Amniotic epithelial cell (primary cell): ENCODE data around the gene HPN.
"Not testable (repeated sequence)": the region's sequence is repeated elsewhere in the genome, so short reads cannot be mapped to it uniquely, and the experiment has no call there.

Source experiments
- DNase-seq: peaks from one replicate; pipeline ENCODE4 v3.0.0-alpha.2; 2010; ENCODE audit warnings: low read depth

HPN gene

GRCh38 chr19:35027851-35028599 lies 13.5 kb upstream of the HPN start:
- no peak for DNase-seq

- DNase-seq: not testable (repeated sequence)
These were observed 13.0 kb upstream of the HPN start for GRCh38 chr19:35028600-35028885.

- DNase-seq: not testable (repeated sequence)
These were observed 12.2 kb upstream of the HPN start for GRCh38 chr19:35029275-35029736.

DNA sequence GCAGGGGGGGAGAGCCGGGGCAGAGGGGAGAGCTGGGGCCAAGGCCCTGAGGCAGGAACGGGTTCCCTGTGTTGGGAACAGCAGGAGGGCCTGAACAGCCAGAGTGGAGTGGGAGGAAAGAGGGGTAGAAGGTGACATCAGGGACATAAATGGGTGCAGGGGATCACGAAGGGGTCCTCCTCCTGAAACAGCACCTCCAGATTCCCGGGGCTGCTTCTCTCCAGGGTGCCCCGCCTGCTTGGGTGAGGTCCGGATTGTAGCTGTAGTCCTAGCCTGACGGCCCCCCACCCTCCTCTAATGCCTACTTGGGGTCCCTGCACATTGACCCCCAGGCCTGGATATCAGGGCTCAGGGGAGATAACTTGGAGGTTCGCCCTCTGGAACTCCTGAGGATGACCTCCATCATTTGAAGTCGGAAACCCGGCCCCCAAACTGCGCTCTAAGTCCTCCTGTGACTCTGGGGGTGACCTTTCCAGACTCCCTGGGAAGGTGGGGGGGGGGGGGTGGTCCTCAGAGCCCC lies 11.7 kb upstream of the HPN start:
- no peak for DNase-seq

- peak; percentile 55 for DNase-seq
These were observed 11.1 kb upstream of the HPN start, which contains the start of gene SCN1B for GRCh38 chr19:35030257-35031071. Gene SCN1B, plus strand, starts transcription at chr19:35030470. Its CDS starts 351 bp downstream, at chr19:35030821.

DNA sequence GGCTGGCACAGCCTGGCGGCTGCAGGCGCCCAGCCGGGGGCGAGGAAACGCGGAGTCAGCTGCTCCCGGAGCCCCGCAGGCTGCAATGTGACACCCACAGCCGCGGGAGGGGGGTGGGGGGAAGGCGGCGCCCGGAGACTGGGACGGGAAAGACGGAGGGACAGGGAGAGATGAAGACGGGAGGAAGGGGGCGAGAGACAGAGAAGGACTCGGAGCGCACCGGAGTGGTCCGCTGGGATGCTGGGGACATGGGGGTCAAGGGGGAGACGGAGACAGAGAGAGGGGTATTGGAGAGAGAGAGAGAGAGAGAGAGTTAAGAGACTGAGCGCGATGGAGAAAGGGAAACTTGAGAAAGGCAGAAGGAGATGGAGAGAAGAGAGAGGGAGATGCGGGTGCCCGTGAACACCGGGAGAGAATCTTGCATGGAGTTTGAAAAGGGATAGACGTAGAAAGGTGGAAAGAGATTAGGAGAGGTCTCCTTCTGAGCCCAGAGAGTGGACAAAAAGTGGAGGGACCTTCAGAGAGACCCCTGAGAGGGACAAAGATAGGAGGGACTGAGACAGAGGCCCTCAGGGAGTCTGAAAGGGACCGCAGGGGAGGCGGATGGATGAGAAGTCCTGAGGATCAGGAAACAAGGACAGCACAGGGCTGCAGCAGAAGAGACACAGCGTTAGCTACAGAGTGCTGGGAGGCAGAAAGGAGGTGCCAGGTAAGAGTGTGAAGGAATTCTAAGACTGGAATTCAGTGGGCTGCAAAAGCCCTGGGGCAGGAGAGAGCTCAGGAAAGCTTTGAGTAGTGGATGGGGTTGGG lies 10.2 kb upstream of the HPN start:
- no peak for DNase-seq

DNA sequence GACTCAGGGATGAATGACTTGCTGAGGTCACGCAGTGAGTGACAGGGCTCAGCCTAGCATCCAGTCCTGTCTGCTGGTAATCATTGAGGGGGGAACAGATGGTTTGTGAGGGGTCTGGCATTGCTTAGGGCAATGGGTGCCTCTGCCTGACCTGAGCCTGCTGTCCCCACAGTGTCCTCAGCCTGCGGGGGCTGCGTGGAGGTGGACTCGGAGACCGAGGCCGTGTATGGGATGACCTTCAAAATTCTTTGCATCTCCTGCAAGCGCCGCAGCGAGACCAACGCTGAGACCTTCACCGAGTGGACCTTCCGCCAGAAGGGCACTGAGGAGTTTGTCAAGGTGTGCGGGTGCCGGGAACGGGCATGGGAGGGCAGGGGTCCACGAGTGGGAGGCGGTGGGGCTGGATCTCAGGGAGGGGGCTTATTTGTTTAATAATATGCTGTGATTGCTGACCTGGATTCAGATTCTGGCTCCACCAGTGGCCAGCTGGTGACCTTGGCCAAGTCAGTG lies 9.1 kb upstream of the HPN start:
- no peak for DNase-seq

GRCh38 chr19:35033067-35034004 lies 8.2 kb upstream of the HPN start:
- DNase-seq: no peak

GRCh38 chr19:35034005-35034502 lies 7.5 kb upstream of the HPN start:
- DNase-seq: no peak

GRCh38 chr19:35034588-35035382 lies 6.7 kb upstream of the HPN start:
- DNase-seq: no peak

GRCh38 chr19:35037716-35038622 lies 3.6 kb upstream of the HPN start:
- no peak for DNase-seq

- peak; percentile 76 for DNase-seq
These were observed 2.7 kb upstream of the HPN start for GRCh38 chr19:35038623-35039512.

DNA sequence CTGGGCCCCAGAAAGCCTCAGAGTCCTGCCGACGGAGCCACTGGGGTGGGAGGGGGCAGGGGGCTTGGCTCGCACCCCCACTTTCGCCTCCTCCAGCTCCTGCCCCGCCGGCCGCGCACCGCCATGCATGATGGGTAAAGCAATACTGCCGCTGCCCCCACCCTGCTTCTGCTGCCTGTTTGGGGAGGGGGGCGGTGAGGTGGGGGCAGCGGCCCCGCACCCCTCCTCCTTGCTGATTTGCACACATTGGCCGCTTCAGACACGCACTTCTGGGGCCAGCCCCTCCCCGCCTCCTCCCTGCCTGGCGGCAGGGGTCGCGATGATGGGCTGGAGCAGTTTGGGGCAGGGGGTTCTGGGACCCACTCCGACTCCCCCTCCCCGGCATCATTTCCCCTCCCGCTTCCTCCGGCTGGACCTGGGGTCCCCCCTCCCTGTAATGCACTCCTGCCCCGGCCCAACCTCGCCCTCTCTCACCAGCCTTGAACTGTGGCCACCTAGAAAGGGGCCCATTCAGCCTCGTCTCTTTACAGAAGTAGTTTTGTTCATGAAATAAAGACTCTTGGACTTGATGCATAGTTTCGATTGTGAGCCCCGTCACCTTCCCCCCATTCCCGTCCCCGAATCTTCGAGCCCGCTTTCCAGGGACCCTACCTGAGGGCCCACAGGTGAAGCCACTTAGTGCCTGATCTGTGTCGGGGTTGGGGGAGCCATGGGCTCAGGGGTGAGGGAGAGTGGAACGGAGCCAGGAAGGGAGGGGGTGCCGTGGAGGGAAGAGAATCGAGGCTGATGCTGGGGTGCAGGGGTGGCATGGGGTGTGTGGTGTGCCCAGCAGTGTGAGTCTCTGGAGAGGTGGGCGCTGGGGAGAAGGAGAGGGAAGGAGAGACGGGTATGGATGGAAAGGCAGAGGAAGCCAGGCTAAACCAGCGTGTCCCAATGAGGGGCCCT lies 1.4 kb upstream of the HPN start:
- no peak for DNase-seq

DNA sequence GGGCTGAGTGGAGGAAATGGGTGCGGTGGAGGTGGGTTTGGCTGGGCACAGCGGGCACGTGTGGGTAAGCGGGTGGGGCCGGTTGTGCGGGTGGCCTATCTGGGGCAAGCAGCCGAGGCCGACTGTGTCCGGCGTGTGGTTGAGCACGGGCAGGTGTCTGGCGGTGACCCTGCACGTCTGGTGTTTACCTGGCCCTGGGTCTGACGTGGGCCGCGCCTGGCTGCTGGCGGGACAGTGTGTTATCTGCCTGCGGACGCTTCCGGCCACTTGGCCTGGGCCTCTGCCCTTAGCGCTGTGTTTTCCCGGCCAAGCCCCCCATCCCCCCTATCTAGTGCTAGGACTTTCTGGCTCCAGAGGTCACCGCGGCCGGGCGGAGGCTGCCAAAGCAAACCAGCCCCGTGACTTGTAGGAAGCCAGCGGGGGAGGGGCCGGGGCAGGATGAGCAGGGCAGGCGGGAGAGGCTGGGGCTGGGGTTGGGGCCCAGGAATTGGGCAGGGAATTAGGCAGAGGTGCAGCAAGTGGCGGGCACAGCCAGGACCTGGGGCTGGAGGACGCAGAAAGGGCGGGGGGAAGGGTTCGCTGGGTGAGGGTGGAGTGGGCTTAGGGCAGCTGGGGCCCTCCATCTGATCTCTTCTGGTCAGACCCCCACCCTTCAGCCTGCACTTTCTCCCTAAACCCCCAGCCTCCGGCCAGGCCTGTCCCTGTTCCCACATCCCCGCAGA lies 534 bp upstream of the HPN start:
- DNase-seq: peak; percentile 65

DNA sequence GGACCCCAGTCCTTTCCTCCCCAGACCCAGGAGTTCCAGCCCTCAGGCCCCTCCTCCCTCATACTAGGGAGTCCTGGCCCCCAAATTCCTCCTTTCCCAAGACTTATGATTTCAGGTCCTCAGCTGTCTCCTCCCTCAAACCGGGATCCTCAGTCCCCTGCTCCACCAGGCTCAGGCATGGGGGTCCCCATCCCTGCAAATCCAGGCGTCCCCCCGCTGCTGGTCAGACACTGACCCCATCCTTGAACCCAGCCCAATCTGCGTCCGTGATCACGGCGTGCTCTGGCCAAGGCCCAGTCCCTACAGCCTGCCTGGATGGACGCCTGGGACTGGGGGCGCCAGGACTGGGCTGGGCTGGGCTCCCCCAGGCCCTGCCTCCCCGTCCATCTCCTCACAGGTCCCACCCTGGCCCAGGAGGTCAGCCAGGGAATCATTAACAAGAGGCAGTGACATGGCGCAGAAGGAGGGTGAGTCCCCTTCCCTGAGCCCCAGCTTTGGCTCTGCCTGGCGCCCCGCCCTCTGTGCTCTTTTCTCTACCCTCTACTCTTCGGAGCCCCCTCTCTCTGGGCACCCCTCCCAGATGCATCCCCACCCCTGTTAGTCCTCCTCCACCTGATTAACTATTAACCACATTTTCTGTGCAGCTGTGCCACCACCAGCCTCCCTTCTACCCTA lies 672 bp downstream of the HPN start:
- DNase-seq: no peak
